Anterior cingulate cortex (tissue), 58 donors: ENCODE results near the gene ZDHHC7.
"Not testable (repeated sequence)": the region's sequence is repeated elsewhere in the genome, so short reads cannot be mapped to it uniquely, and the experiment has no call there.

Experiments
- DNase-seq, 58 donors: peaks; one replicate each; lab custom pipeline; 2025; lab: John Stamatoyannopoulos, UW

The ZDHHC7 gene

GRCh38 chr16:85045641-85046471, 34.5 kb upstream of the ZDHHC7 start:
- peak in 3 of 58 donors; percentile 18 to 51 (median 21) for DNase-seq

- no peak for DNase-seq
These were observed 33.7 kb upstream of the ZDHHC7 start for GRCh38 chr16:85045077-85045476.

GRCh38 chr16:85042606-85043005, 31.3 kb upstream of the ZDHHC7 start:
- peak in 1 of 58 donors; percentile 11 for DNase-seq

GRCh38 chr16:85042167-85042526, 30.8 kb upstream of the ZDHHC7 start:
- DNase-seq, result no peak

GRCh38 chr16:85041219-85042166, 30.2 kb upstream of the ZDHHC7 start:
- DNase-seq, result peak in 2 of 58 donors; percentile 6 to 21

GRCh38 chr16:85040685-85041084, 29.4 kb upstream of the ZDHHC7 start:
- peak in 1 of 58 donors; percentile 24 for DNase-seq

GRCh38 chr16:85037721-85038120, 26.4 kb upstream of the ZDHHC7 start:
- DNase-seq, result no peak

- peak in 5 of 58 donors; percentile 4 to 24 (median 13) for DNase-seq
These were observed 25.7 kb upstream of the ZDHHC7 start for GRCh38 chr16:85037050-85037410.

GRCh38 chr16:85036236-85037049, 25.1 kb upstream of the ZDHHC7 start:
- peak in 1 of 58 donors; percentile 12 for DNase-seq

- no peak for DNase-seq
These were observed 23.5 kb upstream of the ZDHHC7 start for GRCh38 chr16:85034591-85035433.

- DNase-seq, result no peak
These were observed 21.8 kb upstream of the ZDHHC7 start for GRCh38 chr16:85033171-85033570.

- not testable (repeated sequence) for DNase-seq
These were observed 20.9 kb upstream of the ZDHHC7 start for GRCh38 chr16:85032187-85032586.

- DNase-seq, result no peak
These were observed 20.1 kb upstream of the ZDHHC7 start for GRCh38 chr16:85031451-85031850.

GRCh38 chr16:85029981-85030401, 18.7 kb upstream of the ZDHHC7 start:
- no peak for DNase-seq

GRCh38 chr16:85029408-85029784, 18.1 kb upstream of the ZDHHC7 start:
- peak in 2 of 58 donors; percentile 19 to 23 for DNase-seq

GRCh38 chr16:85028685-85029407, 17.5 kb upstream of the ZDHHC7 start:
- peak in 23 of 58 donors; percentile 16 to 57 (median 31) for DNase-seq

GRCh38 chr16:85027958-85028684, 16.8 kb upstream of the ZDHHC7 start:
- peak in 2 of 58 donors; percentile 41 to 54 for DNase-seq

- peak; percentile 44 to 97 (median 90) for DNase-seq
These were observed 16.1 kb upstream of the ZDHHC7 start, which contains the start of gene KIAA0513 for GRCh38 chr16:85027349-85027957. Gene KIAA0513 (plus strand): TSS chr16:85027795. CDS start chr16:85067072, 39,277 bp downstream.
